Hematopoietic multipotent progenitor cell (in vitro differentiated cells): Measurements from ENCODE around the gene HOXD11. TPM values are rescaled to one million over a fixed set of nuclear protein-coding genes. Genes with fewer than 3 reads are reported as not detected.
A peak's percentile ranks its signal among the peaks of the same experiment; 100 is the strongest.

Experiments
- DNase-seq, 3 donors: peaks; one replicate each; pipeline ENCODE4 v3.0.0-alpha.2; 2011 to 2015; ENCODE audit warnings: low read depth in 2 of 3, low spot score in 2 of 3
- total RNA-seq: library from RNA; depleted of rRNA; stranded (reverse); fragments of >200 nt; gene quantifications from one replicate; pipeline ENCODE4 v1.2.3, GENCODE V29; 2012

The HOXD11 gene
- total RNA-seq, 1 donor: not detected

DNA sequence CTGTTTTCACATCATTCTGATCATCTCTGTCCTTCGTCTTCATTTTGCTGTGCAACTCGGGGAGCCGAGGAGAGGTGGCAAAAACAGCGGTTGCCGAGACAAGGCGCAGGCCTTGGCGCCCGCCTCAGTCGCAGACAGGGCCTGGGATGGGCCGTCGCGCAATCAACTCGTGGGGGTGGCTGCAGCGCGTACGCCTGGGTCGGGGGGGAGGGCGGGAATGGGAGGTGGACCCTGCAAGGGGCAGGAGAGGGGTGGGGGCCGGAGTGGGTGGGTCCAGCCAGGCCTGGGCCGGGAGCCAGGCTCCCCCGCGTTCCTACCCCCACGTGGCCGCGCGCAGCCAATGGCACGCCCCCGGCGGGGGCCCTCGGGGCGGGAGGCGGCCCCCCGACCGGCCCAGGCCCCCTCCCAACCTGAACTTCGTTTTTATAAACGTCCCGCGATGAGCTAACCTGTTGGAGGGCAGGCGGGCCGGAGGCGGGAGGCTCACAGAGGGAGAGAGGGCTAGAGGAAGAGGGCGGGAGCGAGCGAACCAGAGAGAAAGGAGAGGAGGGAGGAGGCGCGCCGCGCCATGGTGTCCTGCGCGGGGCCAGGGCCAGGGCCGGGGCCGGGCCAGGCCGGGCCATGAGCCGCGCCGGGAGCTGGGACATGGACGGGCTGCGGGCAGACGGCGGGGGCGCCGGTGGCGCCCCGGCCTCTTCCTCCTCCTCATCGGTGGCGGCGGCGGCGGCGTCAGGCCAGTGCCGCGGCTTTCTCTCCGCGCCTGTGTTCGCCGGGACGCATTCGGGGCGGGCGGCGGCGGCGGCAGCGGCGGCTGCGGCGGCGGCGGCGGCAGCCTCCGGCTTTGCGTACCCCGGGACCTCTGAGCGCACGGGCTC is 14.6 kb upstream of the HOXD11 start, which contains the start of gene HOXD13:
Gene HOXD13 (plus strand): TSS at position 452 of the 875 bp plus-strand sequence. CDS start 170 bp downstream, at position 622.
- DNase-seq: no peak

DNA sequence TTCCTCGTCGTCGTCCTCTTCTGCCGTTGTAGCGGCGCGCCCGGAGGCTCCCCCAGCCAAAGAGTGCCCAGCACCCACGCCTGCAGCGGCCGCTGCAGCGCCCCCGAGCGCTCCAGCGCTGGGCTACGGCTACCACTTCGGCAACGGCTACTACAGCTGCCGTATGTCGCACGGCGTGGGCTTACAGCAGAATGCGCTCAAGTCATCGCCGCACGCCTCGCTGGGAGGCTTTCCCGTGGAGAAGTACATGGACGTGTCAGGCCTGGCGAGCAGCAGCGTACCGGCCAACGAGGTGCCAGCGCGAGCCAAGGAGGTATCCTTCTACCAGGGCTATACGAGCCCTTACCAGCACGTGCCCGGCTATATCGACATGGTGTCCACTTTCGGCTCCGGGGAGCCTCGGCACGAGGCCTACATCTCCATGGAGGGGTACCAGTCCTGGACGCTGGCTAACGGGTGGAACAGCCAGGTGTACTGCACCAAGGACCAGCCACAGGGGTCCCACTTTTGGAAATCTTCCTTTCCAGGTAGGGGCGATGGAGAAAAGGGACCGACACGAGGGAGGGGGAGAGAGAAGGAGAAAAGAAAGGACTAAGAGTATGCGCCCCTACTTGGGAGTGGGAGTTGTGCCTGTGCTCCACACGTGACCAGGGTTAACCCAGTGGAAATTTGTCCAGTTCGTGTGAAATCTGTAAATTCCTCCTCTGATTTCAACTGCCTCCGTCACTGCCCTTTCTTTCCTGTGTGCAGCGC is 13.8 kb upstream of the HOXD11 start:
- DNase-seq: no peak

GRCh38 chr2:176093898-176094249 is 13.2 kb upstream of the HOXD11 start:
- DNase-seq: no peak

GRCh38 chr2:176094349-176094748 is 12.7 kb upstream of the HOXD11 start:
- no peak for DNase-seq

DNA sequence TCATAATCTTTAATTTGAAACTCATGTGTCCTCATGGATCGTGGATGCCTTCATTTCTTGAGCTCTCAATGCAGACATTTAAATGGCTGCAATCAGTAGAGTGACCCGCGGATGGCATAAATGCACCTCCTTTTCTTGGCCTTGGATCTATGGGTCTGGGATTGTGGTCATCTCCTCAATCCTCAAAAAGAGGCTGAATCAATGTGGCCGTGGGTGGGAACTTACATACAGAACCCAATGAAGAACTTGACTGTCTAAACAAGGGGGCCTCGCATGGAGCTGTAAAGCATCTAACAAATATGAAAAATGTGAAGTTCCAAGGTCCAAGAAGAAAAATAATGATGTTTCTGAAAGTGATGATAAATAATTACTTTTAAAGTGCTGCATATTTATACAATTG is 11.7 kb upstream of the HOXD11 start:
- no peak for DNase-seq

DNA sequence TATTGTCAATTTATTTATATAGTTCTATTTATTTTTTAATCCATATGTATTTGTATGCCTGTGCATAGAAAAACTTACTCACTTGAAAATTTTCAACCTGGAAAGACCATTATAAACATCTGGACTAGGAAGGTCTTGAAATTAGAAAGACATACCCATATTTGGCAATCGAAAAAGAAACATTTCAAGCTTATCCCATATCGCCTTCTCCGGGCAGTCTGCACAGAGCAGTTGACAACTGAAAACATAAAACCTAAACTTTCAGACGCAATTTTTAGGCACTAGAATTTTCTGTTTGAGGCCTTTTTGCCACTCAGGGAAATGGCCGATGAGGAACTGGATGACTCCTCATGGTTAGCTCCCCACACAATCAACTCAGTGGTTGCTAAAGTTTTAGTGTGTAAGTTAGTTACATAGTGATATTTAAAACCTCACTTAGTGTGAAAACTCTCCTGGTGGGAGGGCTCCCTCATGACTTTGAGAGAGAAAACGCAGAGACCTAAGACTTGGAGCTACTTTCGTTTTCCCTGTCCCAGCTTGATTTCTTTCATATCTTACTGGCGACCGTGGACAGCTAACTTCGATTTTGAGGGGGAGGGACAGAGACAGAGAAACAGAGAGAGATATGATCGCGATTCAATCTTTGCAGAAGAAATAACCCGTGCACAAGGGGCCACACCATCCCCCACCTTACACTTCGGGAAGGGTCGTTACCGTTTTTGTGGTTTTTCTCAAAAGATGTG is 10.7 kb upstream of the HOXD11 start:
- DNase-seq: peak in 1 of 3 donors; percentile 56

- peak in 2 of 3 donors; percentile 80 for DNase-seq
Measured at GRCh38 chr2:176096986-176097819, 9.9 kb upstream of the HOXD11 start.

DNA sequence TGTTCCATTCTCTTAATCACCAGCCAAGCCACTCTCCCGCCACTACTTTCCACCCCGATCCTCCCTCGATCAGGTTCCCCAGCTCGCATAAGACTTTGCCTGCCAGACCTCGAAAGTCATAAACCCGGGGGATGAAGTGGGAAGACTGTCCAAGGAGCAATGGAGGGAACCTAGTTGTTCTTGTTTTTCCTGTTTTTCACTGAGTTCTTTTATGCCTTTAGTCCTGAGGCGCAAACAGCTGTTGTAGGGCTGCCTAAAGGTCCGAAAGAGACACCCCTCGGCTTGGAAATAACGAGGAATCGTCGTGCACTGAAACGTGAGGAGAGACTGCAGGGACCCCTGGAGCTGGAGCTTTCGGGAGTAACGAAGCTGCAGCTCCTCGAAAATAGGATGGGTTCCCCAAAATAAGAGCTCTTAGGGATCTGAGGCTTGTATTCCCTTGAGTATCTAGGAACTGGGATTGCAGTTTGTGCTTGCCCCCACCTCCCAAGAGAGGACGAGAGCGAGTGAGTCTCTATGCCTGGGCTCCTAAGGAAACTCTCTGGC is 9.2 kb upstream of the HOXD11 start:
- no peak for DNase-seq

GRCh38 chr2:176098366-176099158 is 8.5 kb upstream of the HOXD11 start:
- DNase-seq: no peak

GRCh38 chr2:176099159-176099727 is 7.8 kb upstream of the HOXD11 start:
- no peak for DNase-seq

GRCh38 chr2:176099728-176100546 is 7.1 kb upstream of the HOXD11 start, which contains the start of gene HOXD12:
Gene HOXD12, plus strand, starts transcription at chr2:176099795. Its CDS starts 7 bp downstream, at chr2:176099802.
- DNase-seq: no peak

- DNase-seq: no peak
Measured at GRCh38 chr2:176100547-176101140, 6.4 kb upstream of the HOXD11 start.

DNA sequence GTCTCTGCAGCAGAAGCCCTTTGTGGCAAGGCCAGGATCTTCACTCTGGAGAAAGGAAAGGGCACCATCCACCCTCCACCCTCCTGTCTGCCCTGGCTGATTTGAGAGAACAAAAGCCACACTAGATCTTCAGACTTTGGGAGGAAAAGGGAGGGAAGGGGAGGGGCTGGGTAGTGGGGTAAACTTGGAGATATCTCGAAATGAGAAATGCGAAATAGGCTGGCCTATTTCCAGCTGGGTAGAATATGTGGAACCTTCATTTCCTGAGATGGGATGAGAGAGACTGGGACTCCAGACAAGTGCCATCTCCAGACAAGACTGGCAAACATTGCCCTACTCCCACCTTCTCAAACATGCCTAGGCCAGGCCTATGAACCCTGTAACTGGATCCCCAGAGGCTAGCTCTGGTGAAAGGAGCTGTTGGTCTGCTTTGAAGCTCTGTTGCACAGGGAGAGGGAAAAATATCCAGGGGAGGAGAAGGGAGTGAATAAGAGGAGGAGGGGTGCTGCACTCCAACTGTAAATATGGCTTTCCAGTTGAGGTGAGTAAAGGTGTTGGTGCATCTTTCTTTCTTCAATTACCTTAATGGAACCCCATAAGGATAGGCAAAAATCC is 5.8 kb upstream of the HOXD11 start:
- DNase-seq: no peak

- DNase-seq: no peak
Measured at GRCh38 chr2:176101842-176102241, 5.2 kb upstream of the HOXD11 start.

DNA sequence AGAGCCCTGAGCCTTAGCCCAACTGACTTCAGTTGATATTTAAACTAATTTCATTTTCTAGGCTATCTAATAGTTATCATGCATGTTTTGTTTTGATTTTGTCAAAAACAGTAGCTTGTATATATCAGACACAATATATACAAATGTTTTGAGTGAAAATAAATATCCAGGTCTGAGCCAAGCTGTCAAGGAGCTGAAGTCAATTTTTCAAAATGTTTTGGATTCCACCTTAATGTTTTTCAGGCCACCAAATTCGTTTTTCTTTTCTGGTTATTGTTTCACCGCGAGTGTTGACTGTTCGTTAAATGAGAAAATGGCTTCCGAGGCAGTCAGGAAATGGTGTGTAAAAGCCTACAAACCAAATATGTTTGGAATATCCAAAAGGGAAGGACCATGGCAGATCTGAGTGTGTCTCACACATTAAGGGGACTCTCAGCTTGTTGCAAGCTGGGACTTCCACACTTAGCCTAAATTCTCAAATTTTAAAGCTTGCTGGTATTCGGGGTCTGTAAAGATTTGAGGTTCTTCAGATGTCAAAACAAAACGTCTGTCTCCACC is 4.7 kb upstream of the HOXD11 start:
- DNase-seq: no peak

GRCh38 chr2:176103194-176103593 is 3.9 kb upstream of the HOXD11 start:
- DNase-seq: no peak
